Muscle layer of colon (tissue), 2 donors: Measurements from ENCODE around the gene NRP1.

Experiments
- H3K27ac ChIP-seq: one replicate; pipeline ENCODE4 v1.7.0; 2013; ENCODE audit warnings: low read depth, mild to moderate bottlenecking, low read length, moderate library complexity
- H3K27me3 ChIP-seq, 2 donors: one replicate each; pipeline ENCODE4 v1.7.0; 2013; ENCODE audit warnings: low read length in 2 of 2, mild to moderate bottlenecking in 2 of 2; ENCODE audit not compliant: insufficient read depth in 2 of 2, control insufficient read depth in 1 of 2
- H3K36me3 ChIP-seq: one replicate; pipeline ENCODE4 v1.7.0; 2013; ENCODE audit warnings: mild to moderate bottlenecking, low read length; ENCODE audit not compliant: insufficient read depth
- H3K4me1 ChIP-seq: one replicate; pipeline ENCODE4 v1.7.0; 2013; ENCODE audit warnings: mild to moderate bottlenecking, low read length; ENCODE audit not compliant: insufficient read depth
- H3K4me3 ChIP-seq, 2 donors: one replicate each; pipeline ENCODE4 v1.7.0; 2013; ENCODE audit warnings: low read length in 2 of 2, low read depth in 1 of 2, mild to moderate bottlenecking in 1 of 2, moderate library complexity in 1 of 2
- H3K9ac ChIP-seq: one replicate; pipeline ENCODE4 v1.7.0; 2013; ENCODE audit warnings: low read length
- H3K9me3 ChIP-seq: one replicate; pipeline ENCODE4 v1.7.0; 2013; ENCODE audit warnings: mild to moderate bottlenecking, low read length
- donor health status: abdominal sarcoma.
- donor health status: Adenocarcinoma of cecum.

Gene NRP1

DNA sequence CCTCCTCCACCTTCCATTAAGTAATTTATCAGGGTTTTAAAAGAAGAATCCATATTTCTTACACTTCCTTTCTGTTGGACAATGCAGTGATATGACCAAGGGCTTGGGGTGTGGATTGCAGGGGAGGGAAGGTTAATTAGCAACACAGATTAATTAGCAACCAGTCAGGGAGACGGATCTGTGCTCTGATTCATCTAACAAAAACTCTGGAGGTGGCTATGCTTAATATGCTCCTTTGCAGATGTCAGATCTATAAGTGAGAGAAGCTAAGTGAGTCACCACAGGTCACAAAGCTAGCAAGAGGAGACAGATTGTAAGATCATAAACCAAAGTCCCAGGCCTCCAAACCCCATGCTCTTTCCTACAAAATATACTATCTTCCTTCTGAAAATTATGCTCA lies 197.7 kb downstream of the NRP1 start:
- Histone ChIP-seq H3K9me3 (no peaks in the 10 kb centered on the region), H3K36me3 (no peaks in the 10 kb centered on the region), H3K27me3 (no peaks in the 10 kb centered on the region), H3K4me3 (no peak overlapping the region), H3K27ac (no peak overlapping the region), H3K9ac (no peak overlapping the region), H3K4me1 (peaks cover 18% of the 10 kb centered on the region)

DNA sequence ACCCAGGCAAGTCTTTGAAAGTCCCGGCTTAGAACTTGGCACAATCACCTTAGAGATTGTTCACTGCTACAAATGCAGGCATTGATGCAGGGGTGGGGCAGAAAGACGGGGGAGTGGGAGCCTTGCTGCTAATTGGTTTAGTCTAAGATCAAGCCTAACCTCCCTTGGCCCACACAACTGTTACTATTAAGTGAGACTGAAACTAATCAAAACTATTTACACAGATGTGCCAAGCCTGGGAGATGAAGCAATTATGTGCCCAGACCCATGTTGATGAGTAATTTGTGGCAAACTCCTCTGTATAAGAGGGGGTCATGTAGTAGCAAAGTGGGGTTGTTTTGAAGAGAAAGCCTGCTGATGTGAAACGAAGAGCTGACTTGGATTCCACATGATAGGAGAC lies 198.2 kb downstream of the NRP1 start:
- H3K9me3 ChIP-seq, result no peaks in the 10 kb centered on the region
- peaks cover 18% of the 10 kb centered on the region for H3K4me1 ChIP-seq
- H3K4me3 ChIP-seq, result no peak overlapping the region
- no peaks in the 10 kb centered on the region for H3K36me3 ChIP-seq
- H3K27ac ChIP-seq, result no peak overlapping the region
- no peak overlapping the region for H3K9ac ChIP-seq
- H3K27me3 ChIP-seq, result no peaks in the 10 kb centered on the region

DNA sequence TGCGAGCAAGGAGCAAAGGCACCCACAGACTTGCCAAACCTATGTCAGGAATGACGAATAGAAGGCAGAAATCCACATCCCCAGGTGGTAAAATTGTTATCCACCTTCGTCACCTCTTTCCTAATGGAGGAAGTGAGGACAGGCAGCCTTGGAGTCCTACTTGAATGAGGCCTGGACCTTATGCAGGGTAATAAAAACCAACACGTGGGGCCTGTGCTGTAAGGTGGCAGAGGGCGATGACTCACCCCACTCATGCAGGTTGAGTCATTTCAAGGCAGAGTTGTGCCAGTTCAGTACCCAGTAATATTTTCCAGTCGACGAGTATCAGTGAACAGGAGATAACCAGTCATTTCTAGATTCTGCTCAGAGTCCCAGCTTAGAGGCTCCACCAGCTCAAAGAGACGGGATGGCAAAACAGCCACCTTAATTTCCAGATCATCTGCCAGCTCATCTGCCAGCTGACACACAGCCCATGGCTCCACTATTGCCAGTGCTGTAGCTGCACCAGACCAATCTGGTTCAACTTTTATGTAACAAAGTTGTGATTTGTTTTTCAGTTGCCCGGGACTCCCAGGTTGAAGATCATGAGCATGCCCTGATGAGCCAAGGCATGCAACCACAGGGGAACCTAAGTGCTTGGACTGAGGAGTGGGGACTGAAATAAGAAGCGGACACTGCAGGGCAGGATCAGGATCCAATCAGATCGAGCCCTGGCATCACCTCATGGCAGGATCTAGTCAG lies 200.3 kb downstream of the NRP1 start:
- no peaks in the 10 kb centered on the region for H3K36me3 ChIP-seq
- H3K9me3 ChIP-seq, result no peaks in the 10 kb centered on the region
- no peak overlapping the region for H3K4me3 ChIP-seq
- no peak overlapping the region for H3K9ac ChIP-seq
- peaks cover 18% of the 10 kb centered on the region for H3K4me1 ChIP-seq
- H3K27me3 ChIP-seq, result no peaks in the 10 kb centered on the region
- peak overlapping the region; percentile 30 for H3K27ac ChIP-seq

DNA sequence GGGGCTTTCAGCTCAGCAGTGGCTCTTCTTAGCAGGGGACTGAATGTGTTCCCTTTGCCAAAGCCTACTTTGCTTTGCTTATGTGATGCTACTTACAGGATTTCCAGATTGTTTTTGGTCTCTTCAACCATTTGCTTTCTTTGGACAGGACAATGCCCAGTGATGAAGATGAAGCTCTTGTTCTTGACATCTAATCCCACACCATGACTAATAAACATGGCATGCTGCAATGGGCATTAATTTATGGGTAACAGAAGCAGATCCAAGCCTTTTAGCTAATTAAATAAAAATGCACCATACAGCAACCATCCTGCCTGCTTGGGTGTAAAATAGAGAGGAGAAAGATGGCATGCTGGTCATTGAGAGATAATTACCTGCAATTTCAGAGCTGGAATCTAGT lies 200.9 kb downstream of the NRP1 start:
- no peak overlapping the region for H3K9ac ChIP-seq
- H3K36me3 ChIP-seq, result no peaks in the 10 kb centered on the region
- no peak overlapping the region for H3K4me3 ChIP-seq
- H3K9me3 ChIP-seq, result no peaks in the 10 kb centered on the region
- no peaks in the 10 kb centered on the region for H3K27me3 ChIP-seq
- H3K27ac ChIP-seq, result no peak overlapping the region
- peaks cover 18% of the 10 kb centered on the region for H3K4me1 ChIP-seq

DNA sequence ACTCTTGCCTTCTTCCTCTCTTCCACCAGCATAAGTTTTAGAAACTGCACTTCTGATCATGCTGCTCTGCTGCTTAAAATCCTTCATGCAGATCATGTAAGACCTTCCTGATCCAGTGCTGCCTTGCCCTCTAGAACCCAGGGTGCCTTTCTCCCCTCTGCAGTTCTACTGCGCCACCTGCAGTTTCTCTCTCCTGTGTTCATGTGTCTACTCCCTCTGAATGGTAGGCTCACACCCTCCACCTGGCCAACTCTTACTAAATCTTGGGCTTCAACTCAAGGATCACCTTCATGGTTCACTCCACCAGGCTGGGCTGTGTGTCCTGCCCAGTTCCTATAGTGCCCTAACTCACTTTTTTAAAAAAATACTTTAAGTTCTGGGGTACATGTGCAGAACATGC lies 201.8 kb downstream of the NRP1 start:
- Histone ChIP-seq H3K4me1 (peaks cover 18% of the 10 kb centered on the region), H3K27me3 (no peaks in the 10 kb centered on the region), H3K9me3 (no peaks in the 10 kb centered on the region), H3K4me3 (no peak overlapping the region), H3K27ac (no peak overlapping the region), H3K36me3 (no peaks in the 10 kb centered on the region), H3K9ac (no peak overlapping the region)

DNA sequence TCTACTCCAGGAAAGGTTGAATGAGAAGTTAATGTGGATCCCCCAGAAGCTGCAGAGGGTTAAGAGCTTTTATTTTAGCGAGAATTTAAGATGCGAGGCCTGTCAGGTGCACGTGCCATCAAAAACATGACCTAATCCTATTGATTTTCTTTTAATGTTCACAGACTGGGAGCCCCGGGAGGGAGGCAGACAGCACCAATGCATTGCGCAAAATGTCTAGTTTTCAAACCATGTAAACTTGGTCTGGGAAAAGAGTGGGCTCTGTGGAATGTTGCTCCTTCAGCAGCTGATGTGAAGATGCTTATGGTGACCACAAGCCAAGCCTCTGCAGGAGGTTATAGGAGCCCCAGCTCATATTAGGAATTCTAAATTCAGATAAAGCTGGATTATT lies 204.5 kb downstream of the NRP1 start:
- peaks cover 17% of the 10 kb centered on the region for H3K4me1 ChIP-seq

DNA sequence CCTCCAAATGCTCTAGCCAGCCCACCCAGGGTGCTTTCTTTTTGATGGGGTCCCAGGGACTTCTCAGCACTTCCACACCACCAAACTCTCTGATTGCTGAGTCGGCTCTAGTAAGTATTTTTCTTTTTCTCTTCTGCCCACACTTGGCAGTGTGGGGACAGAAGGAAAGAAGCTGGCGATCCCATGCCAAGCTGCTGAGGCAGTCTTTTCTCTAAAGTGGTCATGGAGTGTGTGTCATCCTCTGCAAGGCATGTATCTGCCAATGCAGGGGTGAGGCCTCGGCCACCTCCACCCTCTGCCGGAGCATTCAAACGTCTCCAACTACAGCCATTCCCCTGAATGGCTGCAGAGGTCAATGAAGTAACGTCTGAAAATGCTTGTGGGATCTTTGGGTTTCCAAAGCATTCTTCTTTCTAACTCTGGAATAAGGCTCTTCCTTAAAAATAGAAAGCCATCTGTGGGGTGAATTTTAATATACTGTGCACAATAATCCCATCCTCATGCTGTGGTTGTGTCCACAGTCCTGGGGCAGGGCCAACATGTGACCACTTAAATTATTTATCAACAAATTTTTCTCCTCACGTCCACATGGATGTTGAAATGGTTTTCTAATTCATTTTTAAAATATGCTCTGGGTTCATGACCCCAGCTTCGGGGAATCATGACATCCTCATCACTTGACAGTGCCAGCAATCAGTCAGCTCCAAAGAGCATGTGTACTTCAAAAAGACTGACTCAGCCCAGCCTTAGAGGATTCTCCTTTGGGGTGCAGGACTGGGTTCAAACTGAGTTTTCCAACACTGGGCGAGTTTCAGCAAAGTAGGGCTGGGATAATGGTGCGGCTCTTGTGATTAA lies 205.1 kb downstream of the NRP1 start:
- Histone ChIP-seq H3K4me3 (no peak overlapping the region), H3K36me3 (no peaks in the 10 kb centered on the region), H3K9me3 (no peaks in the 10 kb centered on the region), H3K27ac (no peak overlapping the region), H3K9ac (no peak overlapping the region), H3K4me1 (peaks cover 11% of the 10 kb centered on the region), H3K27me3 (no peaks in the 10 kb centered on the region)

More for the DNA sequence above, 204.5 kb downstream of the NRP1 start:
- no peak overlapping the region for H3K4me3 ChIP-seq
- no peak overlapping the region for H3K9ac ChIP-seq
- no peaks in the 10 kb centered on the region for H3K27me3 ChIP-seq
- H3K36me3 ChIP-seq, result no peaks in the 10 kb centered on the region
- H3K27ac ChIP-seq, result no peak overlapping the region
- no peaks in the 10 kb centered on the region for H3K9me3 ChIP-seq

DNA sequence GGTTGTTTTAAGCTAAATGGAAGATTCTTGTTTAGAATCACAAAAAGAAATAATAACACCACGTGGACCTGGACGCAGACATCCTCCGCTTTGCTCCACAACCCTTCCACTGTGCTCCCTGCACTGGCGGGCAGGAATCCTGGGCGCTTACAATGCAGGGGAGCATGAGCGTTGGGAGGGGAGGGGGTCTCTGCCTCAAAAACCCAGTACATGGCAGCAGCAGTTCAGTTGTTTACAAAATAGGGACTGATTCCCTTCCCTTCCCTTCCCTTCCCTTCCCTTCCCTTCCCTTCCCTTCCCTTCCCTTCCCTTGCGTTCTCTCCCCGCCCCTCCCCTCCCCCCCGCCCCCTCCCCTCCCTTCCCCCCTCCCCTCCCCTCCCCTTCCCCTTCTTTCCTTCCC lies 206.8 kb downstream of the NRP1 start:
- no peaks in the 10 kb centered on the region for H3K27me3 ChIP-seq
- no peak overlapping the region for H3K27ac ChIP-seq
- no peaks in the 10 kb centered on the region for H3K36me3 ChIP-seq
- no peaks in the 10 kb centered on the region for H3K9me3 ChIP-seq
- no peak overlapping the region for H3K9ac ChIP-seq
- no peak overlapping the region for H3K4me3 ChIP-seq
- H3K4me1 ChIP-seq, result peaks cover under 1% of the 10 kb centered on the region
